HepG2 (cell line): ENCODE results near the gene C5orf47. TPM values are rescaled to one million over a fixed set of nuclear protein-coding genes. Genes with fewer than 3 reads are reported as not detected.

Source experiments
- ATAC-seq: fragments of 200-7000 bp; cut with Tn5 transposase; 3 replicates; pipeline ENCODE4 v1.9.1; 2020; ENCODE audit warnings: mild to moderate bottlenecking, moderate library complexity
- BruUV-seq: library from RNA; stranded (reverse); fragments of 400-500 nt; replicated peaks from 2 replicates; lab custom pipeline; 2021; lab: Mats Ljungman, UMichigan
- CTCF ChIA-PET: fragments of 300-600 bp; formaldehyde crosslinking; extraction: SDS; loops from one replicate; lab custom pipeline; 2021; ENCODE audit warnings: low total read pairs, inconsistent platforms, low intra/inter-chr PET ratio; lab: Yijun Ruan, JAX
- POLR2A ChIA-PET: fragments of 350-600 bp; sonication (Branson Sonifier 250); formaldehyde crosslinking; loops from one replicate; lab custom pipeline; 2020; ENCODE audit warnings: antibody characterized with exemption, inconsistent platforms; lab: Yijun Ruan, JAX
- DNase-seq: peaks from one replicate; pipeline ENCODE4 v3.0.0-alpha.2; 2015; ENCODE audit warnings: low spot score
- FAIRE-seq: peaks from 3 replicates; lab custom pipeline; 2011; peaks lifted over from hg19 to GRCh38; lab: Jason Lieb, UNC
- H2AFZ ChIP-seq: one replicate; pipeline ENCODE4 v1.6.1; 2011; ENCODE audit warnings: low read length, inconsistent platforms
- H3K27ac ChIP-seq: fragments of 300-600 bp; 3 replicates; pipeline ENCODE4 v1.8.0; 2011; ENCODE audit warnings: mixed run types, mild to moderate bottlenecking, mixed read lengths, low read length, inconsistent platforms; ENCODE audit not compliant: insufficient read depth; ENCODE audit errors: extremely low read length
- H3K27me3 ChIP-seq, 2 experiments: fragments of 200-600 bp in 1 of 2; 2 replicates in 1 of 2; 3 replicates in 1 of 2; pipeline versions ENCODE4 v1.6.0 to v1.8.0; 2011; ENCODE audit warnings: low read length in 2 of 2, mild to moderate bottlenecking in 2 of 2, moderate library complexity in 2 of 2, inconsistent platforms in 1 of 2; ENCODE audit not compliant: insufficient read depth in 2 of 2, control insufficient read depth in 1 of 2
- H3K36me3 ChIP-seq, 2 experiments: fragments of 200-600 bp in 1 of 2; replicated peaks in 1 of 2; 2 replicates in 1 of 2; 3 replicates in 1 of 2; pipeline versions ENCODE4 v1.5.1 to v1.8.0; 2011; ENCODE audit warnings: low read length in 2 of 2, inconsistent platforms in 1 of 2; ENCODE audit not compliant: insufficient read depth in 2 of 2, control insufficient read depth in 1 of 2
- H3K4me1 ChIP-seq: 2 replicates; pipeline ENCODE4 v1.5.1; 2012; ENCODE audit warnings: low read length, inconsistent platforms; ENCODE audit not compliant: insufficient read depth
- H3K4me2 ChIP-seq: 2 replicates; pipeline ENCODE4 v1.6.0; 2011; ENCODE audit warnings: low read depth, low read length, inconsistent platforms
- H3K4me3 ChIP-seq, 3 experiments: fragments of 200-600 bp in 1 of 3; sonication (generic), shearing (Covaris generic) in 1 of 3; replicated peaks in 1 of 3; 2 replicates each; pipeline ENCODE4 v1.5.1; 2011 to 2016; ENCODE audit warnings: low read length in 3 of 3, inconsistent platforms in 2 of 3, low read depth in 2 of 3, mild to moderate bottlenecking in 2 of 3, control low read depth in 1 of 3, mixed read lengths in 1 of 3; ENCODE audit not compliant: insufficient read depth in 1 of 3
- H3K79me2 ChIP-seq: one replicate; pipeline ENCODE4 v1.6.1; 2011; ENCODE audit warnings: low read length, inconsistent platforms; ENCODE audit not compliant: insufficient read depth
- H3K9ac ChIP-seq: 2 replicates; pipeline ENCODE4 v1.6.0; 2011; ENCODE audit warnings: mild to moderate bottlenecking, low read depth, low read length, inconsistent platforms; ENCODE audit not compliant: insufficient read depth
- H3K9me3 ChIP-seq: 2 replicates; pipeline ENCODE4 v1.5.1; 2012; ENCODE audit warnings: mild to moderate bottlenecking, low read length
- H4K20me1 ChIP-seq: 2 replicates; pipeline ENCODE4 v1.6.0; 2011; ENCODE audit warnings: inconsistent platforms, mild to moderate bottlenecking, low read length, moderate library complexity; ENCODE audit not compliant: insufficient read depth
- MED1 ChIP-seq: sonication (generic); formaldehyde crosslinking; IDR thresholded peaks from 2 replicates; pipeline ENCODE4 v1.4.0; 2020; ENCODE audit warnings: missing genetic modification reagents
- RARA ChIP-seq: IDR thresholded peaks from 2 replicates; pipeline ENCODE4 v1.6.1; 2016; ENCODE audit warnings: missing genetic modification reagents, missing compliant biosample characterization
- SIX1 ChIP-seq: sonication (generic); formaldehyde crosslinking; IDR thresholded peaks from 2 replicates; pipeline ENCODE4 v1.4.0; 2020; ENCODE audit warnings: missing genetic modification reagents, borderline replicate concordance
- SOX13 ChIP-seq, 3 experiments: fragments of 450-650 bp in 1 of 3; sonication (generic) in 1 of 3; formaldehyde crosslinking in 1 of 3; IDR thresholded peaks in 2 of 3; conservative IDR thresholded peaks in 1 of 3; 2 replicates each; pipeline versions ENCODE4 v1.5.0 to v1.6.1; 2016 to 2020; ENCODE audit warnings: antibody characterized with exemption in 1 of 3, mild to moderate bottlenecking in 1 of 3, missing compliant biosample characterization in 1 of 3, missing genetic modification reagents in 1 of 3, moderate library complexity in 1 of 3
- SRF ChIP-seq: IDR thresholded peaks from 2 replicates; pipeline ENCODE4 v1.6.1; 2011; ENCODE audit warnings: mild to moderate bottlenecking, low read depth, low read length, moderate library complexity
- ZNF501 ChIP-seq: sonication (generic); formaldehyde crosslinking; IDR thresholded peaks from 2 replicates; pipeline ENCODE4 v1.5.1; 2020; ENCODE audit warnings: mild to moderate bottlenecking, moderate library complexity, missing genetic modification reagents
- WGBS: methylation state at CpG from one replicate; pipeline ENCODE4 v1.1.6; 2017; ENCODE audit warnings: low lambda C conversion rate; 5-methylcytosine and 5-hydroxymethylcytosine counted together
- in situ Hi-C: cut with HindIII; loops from 2 replicates; pipeline ENCODE4 v1.10.0; 2017; ENCODE audit warnings: low pct_unique_long_range_greater_than_20kb; ENCODE audit not compliant: extremely low pct_ligation_motif_present
- intact Hi-C: fragments of 100-400 bp; cut with micrococcal nuclease; formaldehyde crosslinking; loops from one replicate; pipeline ENCODE4 v1.10.0; 2022; ENCODE audit not compliant: unreplicated experiment
- polyA plus RNA-seq, 8 experiments: library from polyadenylated mRNA; depleted of rRNA in 3 of 8; stranded (reverse) in 7 of 8; unstranded in 1 of 8; fragments of >200 nt; fragmentation: Illumina TruSeq in 4 of 8; extraction: Trizol in 4 of 8; gene quantifications; 2 replicates each; pipeline versions ENCODE4 v1.2.1 to v1.2.3, GENCODE V29; 2011 to 2016; ENCODE audit warnings: low read depth in 4 of 8, missing spikeins in 1 of 8, mixed read lengths in 1 of 8; ENCODE audit not compliant: insufficient read depth in 1 of 8
- total RNA-seq, 5 experiments: library from RNA; depleted of rRNA; stranded (reverse); fragments of >200 nt; fragmentation: Illumina TruSeq; extraction: Trizol; gene quantifications; 2 replicates each; pipeline ENCODE4 v1.2.3, GENCODE V29; 2016; ENCODE audit warnings: low read depth in 1 of 5
- TF ChIP-seq, protein P1 (sequence below): sonication (generic); formaldehyde crosslinking; IDR thresholded peaks from 2 replicates; pipeline ENCODE4 v1.8.1; 2023; ENCODE audit warnings: missing genetic modification reagents, mild to moderate bottlenecking, borderline replicate concordance
- TF ChIP-seq, protein P2 (sequence below): fragments of 450-650 bp; IDR thresholded peaks from 2 replicates; pipeline ENCODE4 v1.6.1; 2017; ENCODE audit warnings: mild to moderate bottlenecking
- TF ChIP-seq, protein P3 (sequence below): sonication (generic); formaldehyde crosslinking; conservative IDR thresholded peaks from 2 replicates; pipeline ENCODE4 v1.4.0; 2020; ENCODE audit warnings: missing genetic modification reagents
- TF ChIP-seq, protein P4 (sequence below), 2 experiments: sonication (generic) in 1 of 2; formaldehyde crosslinking in 1 of 2; IDR thresholded peaks; 2 replicates each; pipeline versions ENCODE4 v1.5.1 to v1.6.1; 2011 to 2020; ENCODE audit warnings: borderline replicate concordance in 1 of 2, low read depth in 1 of 2, low read length in 1 of 2, mild to moderate bottlenecking in 1 of 2, missing genetic modification reagents in 1 of 2, moderate library complexity in 1 of 2
- TF ChIP-seq, protein P5 (sequence below): sonication (generic); formaldehyde crosslinking; IDR thresholded peaks from 2 replicates; pipeline ENCODE4 v1.4.0; 2020; ENCODE audit warnings: missing genetic modification reagents, borderline replicate concordance

C5orf47 gene
- total and polyA plus RNA-seq, 2 of the 13 experiments (the other 11 are each of a cell fraction or from before 2014, with no cell fraction given) = not detected

DNA sequence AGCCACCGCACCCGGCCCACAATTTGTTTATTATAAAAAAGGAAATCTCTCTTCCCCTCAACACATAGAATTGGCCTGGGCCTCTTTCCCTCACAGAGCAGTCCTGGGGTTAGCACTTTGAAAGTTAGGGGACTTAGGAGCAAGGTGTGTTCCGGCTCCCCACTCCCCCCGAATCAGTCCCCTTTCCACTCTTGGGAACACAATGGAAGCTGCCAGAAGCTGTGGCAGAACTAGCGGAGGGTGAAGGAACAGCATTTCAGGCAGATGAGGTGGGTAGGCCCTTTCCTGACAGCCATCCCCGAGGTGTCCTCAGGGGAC, 16.4 kb upstream of the C5orf47 start:
- ATAC-seq = no peak
- TF ChIP-seq, protein P1, sequence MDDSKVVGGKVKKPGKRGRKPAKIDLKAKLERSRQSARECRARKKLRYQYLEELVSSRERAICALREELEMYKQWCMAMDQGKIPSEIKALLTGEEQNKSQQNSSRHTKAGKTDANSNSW (CRISPR knock-in tag) = no peak
- TF ChIP-seq SOX13 (IDR thresholded peaks at IDR 0.05) = no peak
- TF ChIP-seq SOX13 (CRISPR knock-in tag; conservative IDR thresholded peaks at IDR 0.05 in 1 of 2, IDR thresholded peaks at IDR 0.05 in 1 of 2) = no peak
- TF ChIP-seq, protein P2, sequence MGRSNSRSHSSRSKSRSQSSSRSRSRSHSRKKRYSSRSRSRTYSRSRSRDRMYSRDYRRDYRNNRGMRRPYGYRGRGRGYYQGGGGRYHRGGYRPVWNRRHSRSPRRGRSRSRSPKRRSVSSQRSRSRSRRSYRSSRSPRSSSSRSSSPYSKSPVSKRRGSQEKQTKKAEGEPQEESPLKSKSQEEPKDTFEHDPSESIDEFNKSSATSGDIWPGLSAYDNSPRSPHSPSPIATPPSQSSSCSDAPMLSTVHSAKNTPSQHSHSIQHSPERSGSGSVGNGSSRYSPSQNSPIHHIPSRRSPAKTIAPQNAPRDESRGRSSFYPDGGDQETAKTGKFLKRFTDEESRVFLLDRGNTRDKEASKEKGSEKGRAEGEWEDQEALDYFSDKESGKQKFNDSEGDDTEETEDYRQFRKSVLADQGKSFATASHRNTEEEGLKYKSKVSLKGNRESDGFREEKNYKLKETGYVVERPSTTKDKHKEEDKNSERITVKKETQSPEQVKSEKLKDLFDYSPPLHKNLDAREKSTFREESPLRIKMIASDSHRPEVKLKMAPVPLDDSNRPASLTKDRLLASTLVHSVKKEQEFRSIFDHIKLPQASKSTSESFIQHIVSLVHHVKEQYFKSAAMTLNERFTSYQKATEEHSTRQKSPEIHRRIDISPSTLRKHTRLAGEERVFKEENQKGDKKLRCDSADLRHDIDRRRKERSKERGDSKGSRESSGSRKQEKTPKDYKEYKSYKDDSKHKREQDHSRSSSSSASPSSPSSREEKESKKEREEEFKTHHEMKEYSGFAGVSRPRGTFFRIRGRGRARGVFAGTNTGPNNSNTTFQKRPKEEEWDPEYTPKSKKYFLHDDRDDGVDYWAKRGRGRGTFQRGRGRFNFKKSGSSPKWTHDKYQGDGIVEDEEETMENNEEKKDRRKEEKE = no peak
- TF ChIP-seq, protein P3, sequence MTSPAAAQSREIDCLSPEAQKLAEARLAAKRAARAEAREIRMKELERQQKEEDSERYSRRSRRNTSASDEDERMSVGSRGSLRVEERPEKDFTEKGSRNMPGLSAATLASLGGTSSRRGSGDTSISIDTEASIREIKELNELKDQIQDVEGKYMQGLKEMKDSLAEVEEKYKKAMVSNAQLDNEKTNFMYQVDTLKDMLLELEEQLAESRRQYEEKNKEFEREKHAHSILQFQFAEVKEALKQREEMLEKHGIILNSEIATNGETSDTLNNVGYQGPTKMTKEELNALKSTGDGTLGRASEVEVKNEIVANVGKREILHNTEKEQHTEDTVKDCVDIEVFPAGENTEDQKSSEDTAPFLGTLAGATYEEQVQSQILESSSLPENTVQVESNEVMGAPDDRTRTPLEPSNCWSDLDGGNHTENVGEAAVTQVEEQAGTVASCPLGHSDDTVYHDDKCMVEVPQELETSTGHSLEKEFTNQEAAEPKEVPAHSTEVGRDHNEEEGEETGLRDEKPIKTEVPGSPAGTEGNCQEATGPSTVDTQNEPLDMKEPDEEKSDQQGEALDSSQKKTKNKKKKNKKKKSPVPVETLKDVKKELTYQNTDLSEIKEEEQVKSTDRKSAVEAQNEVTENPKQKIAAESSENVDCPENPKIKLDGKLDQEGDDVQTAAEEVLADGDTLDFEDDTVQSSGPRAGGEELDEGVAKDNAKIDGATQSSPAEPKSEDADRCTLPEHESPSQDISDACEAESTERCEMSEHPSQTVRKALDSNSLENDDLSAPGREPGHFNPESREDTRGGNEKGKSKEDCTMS (CRISPR knock-in tag) = no peak
- TF ChIP-seq, protein P4, sequence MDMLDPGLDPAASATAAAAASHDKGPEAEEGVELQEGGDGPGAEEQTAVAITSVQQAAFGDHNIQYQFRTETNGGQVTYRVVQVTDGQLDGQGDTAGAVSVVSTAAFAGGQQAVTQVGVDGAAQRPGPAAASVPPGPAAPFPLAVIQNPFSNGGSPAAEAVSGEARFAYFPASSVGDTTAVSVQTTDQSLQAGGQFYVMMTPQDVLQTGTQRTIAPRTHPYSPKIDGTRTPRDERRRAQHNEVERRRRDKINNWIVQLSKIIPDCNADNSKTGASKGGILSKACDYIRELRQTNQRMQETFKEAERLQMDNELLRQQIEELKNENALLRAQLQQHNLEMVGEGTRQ (IDR thresholded peaks at IDR 0.05; ENCODE audit: low read depth, low read length) = no peak
- TF ChIP-seq, protein P4 (CRISPR knock-in tag; IDR thresholded peaks at IDR 0.05; ENCODE audit: borderline replicate concordance) = no peak
- no peak for TF ChIP-seq ZNF501 (CRISPR knock-in tag)
- no peak for TF ChIP-seq SIX1 (CRISPR knock-in tag)
- no peak for TF ChIP-seq SRF
- TF ChIP-seq MED1 (CRISPR knock-in tag) = no peak
- no peak for TF ChIP-seq RARA
- TF ChIP-seq, protein P5, sequence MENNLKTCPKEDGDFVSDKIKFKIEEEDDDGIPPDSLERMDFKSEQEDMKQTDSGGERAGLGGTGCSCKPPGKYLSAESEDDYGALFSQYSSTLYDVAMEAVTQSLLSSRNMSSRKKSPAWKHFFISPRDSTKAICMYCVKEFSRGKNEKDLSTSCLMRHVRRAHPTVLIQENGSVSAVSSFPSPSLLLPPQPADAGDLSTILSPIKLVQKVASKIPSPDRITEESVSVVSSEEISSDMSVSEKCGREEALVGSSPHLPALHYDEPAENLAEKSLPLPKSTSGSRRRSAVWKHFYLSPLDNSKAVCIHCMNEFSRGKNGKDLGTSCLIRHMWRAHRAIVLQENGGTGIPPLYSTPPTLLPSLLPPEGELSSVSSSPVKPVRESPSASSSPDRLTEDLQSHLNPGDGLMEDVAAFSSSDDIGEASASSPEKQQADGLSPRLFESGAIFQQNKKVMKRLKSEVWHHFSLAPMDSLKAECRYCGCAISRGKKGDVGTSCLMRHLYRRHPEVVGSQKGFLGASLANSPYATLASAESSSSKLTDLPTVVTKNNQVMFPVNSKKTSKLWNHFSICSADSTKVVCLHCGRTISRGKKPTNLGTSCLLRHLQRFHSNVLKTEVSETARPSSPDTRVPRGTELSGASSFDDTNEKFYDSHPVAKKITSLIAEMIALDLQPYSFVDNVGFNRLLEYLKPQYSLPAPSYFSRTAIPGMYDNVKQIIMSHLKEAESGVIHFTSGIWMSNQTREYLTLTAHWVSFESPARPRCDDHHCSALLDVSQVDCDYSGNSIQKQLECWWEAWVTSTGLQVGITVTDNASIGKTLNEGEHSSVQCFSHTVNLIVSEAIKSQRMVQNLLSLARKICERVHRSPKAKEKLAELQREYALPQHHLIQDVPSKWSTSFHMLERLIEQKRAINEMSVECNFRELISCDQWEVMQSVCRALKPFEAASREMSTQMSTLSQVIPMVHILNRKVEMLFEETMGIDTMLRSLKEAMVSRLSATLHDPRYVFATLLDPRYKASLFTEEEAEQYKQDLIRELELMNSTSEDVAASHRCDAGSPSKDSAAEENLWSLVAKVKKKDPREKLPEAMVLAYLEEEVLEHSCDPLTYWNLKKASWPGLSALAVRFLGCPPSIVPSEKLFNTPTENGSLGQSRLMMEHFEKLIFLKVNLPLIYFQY (CRISPR knock-in tag) = no peak

More for the DNA sequence above, 16.4 kb upstream of the C5orf47 start:
- Histone ChIP-seq H4K20me1 (no peaks in the 10 kb centered on the region), H3K4me1 (peaks cover 77% of the 10 kb centered on the region), H3K4me3 (no peak overlapping the region), H3K9me3 (no peaks in the 10 kb centered on the region), H2AFZ (no peak overlapping the region), H3K4me2 (no peak overlapping the region), H3K27ac (no peak overlapping the region), H3K27me3 (no peaks in the 10 kb centered on the region), H3K36me3 (no peaks in the 10 kb centered on the region), H3K9ac (no peak overlapping the region), H3K79me2 (no peaks in the 10 kb centered on the region)
- CTCF ChIA-PET = interaction anchor here (1.1 to 2.1 kb wide), 2 partner anchors 353 to 356 kb away, joined by 4 to 23 read pairs; partner anchors contain the start of gene BOD1
- 86% methylated on average over 6 of the region's 6 CpGs for WGBS
- POLR2A ChIA-PET = interaction anchor here (0.7 to 2.6 kb wide), 5 partner anchors 26 to 208 kb away, joined by 3 to 13 read pairs (median 9); partner anchors contain the start of gene CPEB4
- DNase-seq = no peak
- in situ Hi-C loops = loop anchor here (5.0 to 25.0 kb wide), 3 partner anchors 80 to 355 kb away; partner anchors contain the start of gene BOD1
- no peak for FAIRE-seq
- intact Hi-C loops = no loop called here
- no TSS peak for BruUV-seq
